Subcutaneous adipose tissue (tissue), 4 donors: ENCODE data around the gene RAPGEF5. TPM values are rescaled to one million over a fixed set of nuclear protein-coding genes. Genes with fewer than 3 reads are reported as not detected.

Experiments
- total RNA-seq, 4 donors: library from RNA; depleted of rRNA; stranded (reverse); fragments of >200 nt; gene quantifications; one replicate each; pipeline ENCODE4 v1.1.0, GENCODE V29; 2016
- TF ChIP-seq, protein P1 (sequence below): fragments of 450-650 bp; IDR thresholded peaks from one replicate; pipeline ENCODE4 v1.5.1; 2016; ENCODE audit warnings: low read depth, mild to moderate bottlenecking, control low read depth, antibody characterized with exemption, moderate library complexity

RAPGEF5 gene
- total RNA-seq, 4 donors from 2014 or later: 19.7 to 96.2 (median 63.1) TPM

DNA sequence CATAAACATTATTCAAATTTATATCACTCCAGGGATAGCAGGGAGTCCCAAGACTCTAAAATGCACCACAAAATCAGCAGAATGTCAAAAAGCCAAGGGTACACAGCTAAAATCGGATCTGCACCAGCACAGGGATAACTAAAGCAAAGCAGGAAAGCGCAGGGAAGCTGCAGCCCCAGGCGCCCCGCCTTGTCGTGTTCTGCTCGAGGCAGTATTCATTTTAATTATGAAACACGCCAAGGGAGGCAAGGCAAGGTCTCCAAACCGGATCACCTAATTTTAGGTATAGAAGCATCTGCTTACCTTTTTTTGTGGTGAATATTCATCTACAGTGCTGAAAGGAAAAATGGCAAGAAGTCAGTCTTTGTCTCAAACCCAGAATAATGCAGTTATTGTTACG lies 199.4 kb downstream of the RAPGEF5 start:
- TF ChIP-seq, protein P1, sequence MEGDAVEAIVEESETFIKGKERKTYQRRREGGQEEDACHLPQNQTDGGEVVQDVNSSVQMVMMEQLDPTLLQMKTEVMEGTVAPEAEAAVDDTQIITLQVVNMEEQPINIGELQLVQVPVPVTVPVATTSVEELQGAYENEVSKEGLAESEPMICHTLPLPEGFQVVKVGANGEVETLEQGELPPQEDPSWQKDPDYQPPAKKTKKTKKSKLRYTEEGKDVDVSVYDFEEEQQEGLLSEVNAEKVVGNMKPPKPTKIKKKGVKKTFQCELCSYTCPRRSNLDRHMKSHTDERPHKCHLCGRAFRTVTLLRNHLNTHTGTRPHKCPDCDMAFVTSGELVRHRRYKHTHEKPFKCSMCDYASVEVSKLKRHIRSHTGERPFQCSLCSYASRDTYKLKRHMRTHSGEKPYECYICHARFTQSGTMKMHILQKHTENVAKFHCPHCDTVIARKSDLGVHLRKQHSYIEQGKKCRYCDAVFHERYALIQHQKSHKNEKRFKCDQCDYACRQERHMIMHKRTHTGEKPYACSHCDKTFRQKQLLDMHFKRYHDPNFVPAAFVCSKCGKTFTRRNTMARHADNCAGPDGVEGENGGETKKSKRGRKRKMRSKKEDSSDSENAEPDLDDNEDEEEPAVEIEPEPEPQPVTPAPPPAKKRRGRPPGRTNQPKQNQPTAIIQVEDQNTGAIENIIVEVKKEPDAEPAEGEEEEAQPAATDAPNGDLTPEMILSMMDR: no peak

GRCh38 chr7:22156205-22156604 lies 200.7 kb downstream of the RAPGEF5 start:
- TF ChIP-seq, protein P1: no peak

- TF ChIP-seq, protein P1: no peak
These were observed 202.8 kb downstream of the RAPGEF5 start for GRCh38 chr7:22154143-22154529.

DNA sequence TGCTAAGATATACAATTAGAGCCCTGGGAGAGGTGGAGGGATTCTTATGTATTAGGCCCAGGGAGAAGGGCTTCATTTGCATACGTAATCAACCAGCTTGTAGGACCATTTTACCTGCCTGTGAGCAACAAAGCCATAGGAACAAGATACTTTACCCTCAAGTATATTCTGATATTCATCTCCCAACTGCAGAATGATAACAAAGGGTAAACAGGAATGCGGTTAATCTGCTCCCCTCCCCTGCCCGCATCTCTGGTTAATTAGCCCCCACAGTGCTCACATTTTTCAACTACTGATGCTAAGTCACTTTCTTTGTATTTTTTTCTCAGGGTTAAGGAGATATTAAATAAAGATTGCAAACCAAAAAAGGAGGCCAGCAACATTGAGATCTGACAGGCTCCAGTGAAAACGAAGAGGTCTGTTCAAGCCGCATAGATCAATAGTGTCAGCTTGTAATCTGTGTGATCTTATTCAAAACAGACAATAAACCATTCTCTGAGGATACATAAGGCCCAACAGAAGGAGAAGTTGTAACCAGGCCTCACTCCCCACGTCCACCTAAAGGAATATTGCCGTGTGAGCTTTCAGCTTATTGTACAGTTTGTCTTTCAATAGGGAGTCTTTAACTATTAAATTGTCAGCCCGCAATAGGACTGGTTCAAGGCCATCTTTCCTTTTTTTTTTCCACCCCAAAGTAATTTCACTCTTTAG lies 203.4 kb downstream of the RAPGEF5 start:
- TF ChIP-seq, protein P1: no peak

DNA sequence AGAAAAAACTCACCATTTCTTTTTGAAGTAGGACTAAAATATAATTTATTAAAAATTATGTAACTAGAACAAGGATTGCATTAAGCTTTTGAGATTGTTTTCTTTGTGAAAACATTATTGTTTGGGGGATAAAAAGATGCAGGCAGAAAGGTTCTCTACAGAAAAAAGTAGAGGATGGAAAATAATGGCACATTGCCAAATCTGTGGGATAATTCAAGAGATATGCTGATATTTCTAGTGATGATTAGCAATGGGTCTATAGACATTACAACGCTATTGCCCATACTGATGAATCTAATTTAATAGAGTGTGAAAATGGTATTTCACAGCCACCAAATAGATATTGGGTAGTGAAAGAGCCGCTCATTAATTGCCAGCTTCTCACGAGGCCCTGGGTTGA lies 204.3 kb downstream of the RAPGEF5 start:
- TF ChIP-seq, protein P1: no peak

- TF ChIP-seq, protein P1: no peak
These were observed 205.1 kb downstream of the RAPGEF5 start for GRCh38 chr7:22151901-22152300.

DNA sequence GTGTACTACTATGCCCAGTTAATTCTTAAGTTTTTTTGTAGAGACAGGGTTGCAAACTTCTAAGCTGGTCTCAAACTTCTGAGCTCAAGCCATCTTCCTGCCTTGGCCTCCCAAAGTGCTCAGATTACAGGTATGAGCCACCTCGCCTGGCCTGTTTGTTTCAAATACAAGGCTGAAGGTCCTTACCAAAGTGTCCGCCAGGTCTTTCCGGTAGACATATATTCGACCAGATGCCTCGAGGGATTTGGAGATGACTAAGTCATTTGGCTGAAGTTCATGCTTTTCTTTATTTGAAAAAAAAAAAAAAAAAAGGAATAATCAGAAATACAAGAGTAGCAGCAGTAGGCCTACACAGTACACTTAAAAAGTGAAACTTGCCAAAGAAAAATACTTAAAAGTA lies 206.7 kb downstream of the RAPGEF5 start:
- TF ChIP-seq, protein P1: no peak
